Endothelial cell of hepatic sinusoid (primary cell): ENCODE results near the gene OR13C8.
"Not testable (repeated sequence)": the region's sequence is repeated elsewhere in the genome, so short reads cannot be mapped to it uniquely, and the experiment has no call there.

Source experiments
- in situ Hi-C: cut with HindIII; loops from 2 replicates; pipeline ENCODE4 v1.10.0; 2017; ENCODE audit warnings: low sequenced_read_pairs

Gene OR13C8

GRCh38 chr9:104568868-104569267 lies at the start of gene OR13C8:
TSS of gene OR13C8 (plus strand) at chr9:104569168. CDS start at chr9:104569168, 0 bp downstream.
- in situ Hi-C loops: no loop called here

GRCh38 chr9:104520241-104520640 lies 48.7 kb upstream of the OR13C8 start:
- in situ Hi-C loops: not testable (repeated sequence)

GRCh38 chr9:104527109-104527508 lies 41.9 kb upstream of the OR13C8 start, which contains the start of gene OR13C4:
TSS of gene OR13C4 (minus strand) at chr9:104527209. CDS start at chr9:104527209, 0 bp downstream.
- in situ Hi-C loops: no loop called here

GRCh38 chr9:104536756-104537155 lies 32.2 kb upstream of the OR13C8 start, which contains the start of gene OR13C3:
TSS of gene OR13C3 (minus strand) at chr9:104536856. CDS start at chr9:104536723, 133 bp downstream.
- in situ Hi-C loops: no loop called here

- in situ Hi-C loops: no loop called here
Measured at GRCh38 chr9:104539275-104539674, 29.7 kb upstream of the OR13C8 start.

- in situ Hi-C loops: no loop called here
Measured at GRCh38 chr9:104544644-104545043, 24.3 kb upstream of the OR13C8 start.

- in situ Hi-C loops: no loop called here
Measured at GRCh38 chr9:104553261-104553660, 15.7 kb upstream of the OR13C8 start.

GRCh38 chr9:104555521-104555920 lies 13.4 kb upstream of the OR13C8 start:
- in situ Hi-C loops: no loop called here

- in situ Hi-C loops: no loop called here
Measured at GRCh38 chr9:104556830-104557634, 11.9 kb upstream of the OR13C8 start.

- in situ Hi-C loops: no loop called here
Measured at GRCh38 chr9:104564358-104564757, 4.6 kb upstream of the OR13C8 start.

GRCh38 chr9:104572612-104573011 lies 3.6 kb downstream of the OR13C8 start:
- in situ Hi-C loops: no loop called here

GRCh38 chr9:104575456-104575855 lies 6.5 kb downstream of the OR13C8 start:
- in situ Hi-C loops: no loop called here

GRCh38 chr9:104577263-104577662 lies 8.3 kb downstream of the OR13C8 start:
- in situ Hi-C loops: no loop called here

- in situ Hi-C loops: no loop called here
Measured at GRCh38 chr9:104580562-104580961, 11.6 kb downstream of the OR13C8 start.

GRCh38 chr9:104586496-104587180 lies 17.7 kb downstream of the OR13C8 start:
- in situ Hi-C loops: no loop called here

- in situ Hi-C loops: no loop called here
Measured at GRCh38 chr9:104589626-104590025, 20.7 kb downstream of the OR13C8 start.

GRCh38 chr9:104598749-104599148 lies 29.8 kb downstream of the OR13C8 start:
- in situ Hi-C loops: not testable (repeated sequence)

- in situ Hi-C loops: not testable (repeated sequence)
Measured at GRCh38 chr9:104599313-104599712, 30.3 kb downstream of the OR13C8 start, which contains the start of gene OR13C5. TSS of gene OR13C5 (minus strand) at chr9:104599413. CDS start at chr9:104599413, 0 bp downstream.

GRCh38 chr9:104604801-104605200 lies 35.8 kb downstream of the OR13C8 start:
- in situ Hi-C loops: no loop called here

- in situ Hi-C loops: not testable (repeated sequence)
Measured at GRCh38 chr9:104605527-104605926, 36.6 kb downstream of the OR13C8 start, which contains the start of gene OR13C2. TSS of gene OR13C2 (minus strand) at chr9:104605627. CDS start at chr9:104605627, 0 bp downstream.

- in situ Hi-C loops: no loop called here
Measured at GRCh38 chr9:104606152-104606551, 37.2 kb downstream of the OR13C8 start.

- in situ Hi-C loops: no loop called here
Measured at GRCh38 chr9:104608336-104608735, 39.4 kb downstream of the OR13C8 start.
